Heart right ventricle (tissue), 16 donors: ENCODE results near the gene TLL2. TPM values are rescaled to one million over a fixed set of nuclear protein-coding genes. Genes with fewer than 3 reads are reported as not detected.

ENCODE experiments used
- ATAC-seq, 8 donors: fragments of 200-7000 bp; cut with Tn5 transposase; one replicate each; pipeline ENCODE4 v1.9.1; 2020; ENCODE audit warnings: mild to moderate bottlenecking in 8 of 8, moderate library complexity in 8 of 8, moderate number of reproducible peaks in 1 of 8
- DNase-seq, 2 donors: peaks; one replicate each; pipeline ENCODE4 v3.0.0-alpha.2; 2020
- H3K27ac ChIP-seq, 10 donors: fragments of 200-600 bp; sonication (generic) in 2 of 10; one replicate each; pipeline versions ENCODE4 v1.5.0 to v1.8.0; 2020 to 2022; ENCODE audit warnings: mild to moderate bottlenecking in 3 of 10
- H3K27me3 ChIP-seq, 7 donors: fragments of 200-600 bp; one replicate each; pipeline ENCODE4 v1.8.0; 2021 to 2022; ENCODE audit warnings: mild to moderate bottlenecking in 2 of 7
- H3K36me3 ChIP-seq, 9 donors: fragments of 200-600 bp; sonication (generic) in 1 of 9; one replicate each; pipeline versions ENCODE4 v1.5.0 to v1.8.0; 2020 to 2022; ENCODE audit warnings: mild to moderate bottlenecking in 2 of 9
- H3K4me1 ChIP-seq, 9 donors: fragments of 200-600 bp; sonication (generic) in 1 of 9; one replicate each; pipeline versions ENCODE4 v1.5.0 to v1.8.0; 2020 to 2022; ENCODE audit warnings: mild to moderate bottlenecking in 4 of 9
- H3K4me3 ChIP-seq, 10 donors: fragments of 200-600 bp; sonication (generic) in 2 of 10; one replicate each; pipeline versions ENCODE4 v1.5.0 to v1.8.0; 2020 to 2022; ENCODE audit warnings: mild to moderate bottlenecking in 7 of 10, moderate library complexity in 2 of 10
- H3K9me3 ChIP-seq, 11 donors: fragments of 200-600 bp in 10 of 11; sonication (generic) in 2 of 11; one replicate each; pipeline versions ENCODE4 v1.5.0 to v1.8.0; 2013 to 2022; ENCODE audit warnings: mild to moderate bottlenecking in 2 of 11, control low read depth in 1 of 11, moderate library complexity in 1 of 11
- WGBS, 2 donors: extraction: QIAGEN DNeasy Blood & Tissue Kit; methylation state at CpG; one replicate each; pipeline ENCODE4 v1.1.7; 2013; ENCODE audit warnings: inconsistent platforms in 1 of 2; 5-methylcytosine and 5-hydroxymethylcytosine counted together
- intact Hi-C, 10 donors: fragments of 100-400 bp; cut with DNase I; formaldehyde crosslinking; loops; one replicate each; pipeline versions ENCODE4 v1.11.1 to v1.14.2; 2022
- polyA plus RNA-seq, 2 donors: library from polyadenylated mRNA; stranded (reverse); fragments of 200-250 nt; gene quantifications; one replicate each; pipeline ENCODE4 v1.2.3, GENCODE V29; 2013
- total RNA-seq, 10 donors: library from RNA; stranded (reverse); fragmentation: NEBNext Ultra II Directional in 3 of 10; extraction: Animal tissue kit (Norgen Biotek cat#: 25700) in 3 of 10; gene quantifications; one replicate each; pipeline versions ENCODE4 v1.2.1 to v1.2.4, GENCODE V29; 2021 to 2023
- TF ChIP-seq, protein P1 (sequence below), 9 donors: fragments of 200-600 bp; sonication (generic) in 2 of 9; IDR thresholded peaks; one replicate each; pipeline versions ENCODE4 v1.5.0 to v1.8.0; 2021 to 2022; ENCODE audit warnings: antibody characterized with exemption in 9 of 9, mild to moderate bottlenecking in 5 of 9, moderate library complexity in 1 of 9
- donor health status: Arrhythmogenic right ventricular cardiomyopathy.
- donor health status: ischemic (EF 13 %, LVEDD 7.1; RV severe dilation, severe dysfunction).
- donor health status: healthy with polysubstance abuse.
- donor health status: DM: no; HTN: yes; CAD: no.
- donor health status: DM: no; HTN: no; CAD: no.
- donor health status: ischemic (EF 25% LVEDD 6.9; RV normal size, moderate dysfunction).
- donor health status: ischemic (EF 25% LVEDD 5.7; RV mildly dilated, moderate dysfunction).
- donor health status: healthy.
- donor health status: DM: yes; HTN: yes; CAD: no.
- donor health status: Ischemic cardiomyopathy.
- donor health status: ischemic (EF 35%, LVEDD 5.7; RV mildly dilated, moderate dysfunction).
- donor health status: nonischemic (EF 11% LVEDD 7.7; RV severe dilation, severe dysfunction).
- donor health status: DM: yes; HTN: yes; CAD: no.
- donor health status: PGD.
- donor health status: ischemic (EF 29% LVEDD 5.4; RV normal size, mild dysfunction).
- donor health status: nonischemic (EF 23%, LVEDD 6.1; RV moderate dilation, normal function).

TLL2 gene
- total and polyA plus RNA-seq, 12 donors: 2.3 to 9.2 (median 6.9) TPM

DNA sequence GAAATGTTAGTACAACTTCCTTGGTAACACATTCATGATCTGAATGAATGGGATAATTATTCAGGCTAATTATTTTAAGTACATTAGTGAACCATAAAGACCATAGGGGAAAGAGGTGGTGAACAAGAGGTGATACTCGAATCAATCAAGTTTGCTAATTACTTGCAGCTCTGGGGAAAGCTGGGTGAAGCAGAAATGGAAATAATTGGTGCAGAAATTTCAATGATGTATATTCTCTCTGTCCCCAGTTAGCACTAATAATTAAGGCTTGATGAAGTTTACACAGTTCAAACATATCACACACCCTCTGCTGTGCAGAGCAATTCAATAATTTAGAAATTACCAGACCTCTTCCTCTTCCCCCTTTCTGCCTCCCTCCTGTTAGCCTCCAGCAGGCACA lies 105.5 kb downstream of the TLL2 start:
- H3K9me3 ChIP-seq: no peaks in the 10 kb centered on the region
- TF ChIP-seq, protein P1, sequence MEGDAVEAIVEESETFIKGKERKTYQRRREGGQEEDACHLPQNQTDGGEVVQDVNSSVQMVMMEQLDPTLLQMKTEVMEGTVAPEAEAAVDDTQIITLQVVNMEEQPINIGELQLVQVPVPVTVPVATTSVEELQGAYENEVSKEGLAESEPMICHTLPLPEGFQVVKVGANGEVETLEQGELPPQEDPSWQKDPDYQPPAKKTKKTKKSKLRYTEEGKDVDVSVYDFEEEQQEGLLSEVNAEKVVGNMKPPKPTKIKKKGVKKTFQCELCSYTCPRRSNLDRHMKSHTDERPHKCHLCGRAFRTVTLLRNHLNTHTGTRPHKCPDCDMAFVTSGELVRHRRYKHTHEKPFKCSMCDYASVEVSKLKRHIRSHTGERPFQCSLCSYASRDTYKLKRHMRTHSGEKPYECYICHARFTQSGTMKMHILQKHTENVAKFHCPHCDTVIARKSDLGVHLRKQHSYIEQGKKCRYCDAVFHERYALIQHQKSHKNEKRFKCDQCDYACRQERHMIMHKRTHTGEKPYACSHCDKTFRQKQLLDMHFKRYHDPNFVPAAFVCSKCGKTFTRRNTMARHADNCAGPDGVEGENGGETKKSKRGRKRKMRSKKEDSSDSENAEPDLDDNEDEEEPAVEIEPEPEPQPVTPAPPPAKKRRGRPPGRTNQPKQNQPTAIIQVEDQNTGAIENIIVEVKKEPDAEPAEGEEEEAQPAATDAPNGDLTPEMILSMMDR (IDR thresholded peaks at IDR 0.05): no peak
- peaks cover 0 to 21% (median 0%) of the 10 kb centered on the region in 7 donors for H3K27me3 ChIP-seq
- ATAC-seq: no peak
- H3K4me1 ChIP-seq: peaks cover 0 to 19% (median 11%) of the 10 kb centered on the region in 9 donors
- DNase-seq: no peak
- 69 to 83% methylated on average over 1 of the region's 1 CpG for WGBS, 2 donors
- H3K27ac ChIP-seq: no peak overlapping the region
- intact Hi-C loops: no loop called here
- no peak overlapping the region for H3K4me3 ChIP-seq
- no peaks in the 10 kb centered on the region for H3K36me3 ChIP-seq

DNA sequence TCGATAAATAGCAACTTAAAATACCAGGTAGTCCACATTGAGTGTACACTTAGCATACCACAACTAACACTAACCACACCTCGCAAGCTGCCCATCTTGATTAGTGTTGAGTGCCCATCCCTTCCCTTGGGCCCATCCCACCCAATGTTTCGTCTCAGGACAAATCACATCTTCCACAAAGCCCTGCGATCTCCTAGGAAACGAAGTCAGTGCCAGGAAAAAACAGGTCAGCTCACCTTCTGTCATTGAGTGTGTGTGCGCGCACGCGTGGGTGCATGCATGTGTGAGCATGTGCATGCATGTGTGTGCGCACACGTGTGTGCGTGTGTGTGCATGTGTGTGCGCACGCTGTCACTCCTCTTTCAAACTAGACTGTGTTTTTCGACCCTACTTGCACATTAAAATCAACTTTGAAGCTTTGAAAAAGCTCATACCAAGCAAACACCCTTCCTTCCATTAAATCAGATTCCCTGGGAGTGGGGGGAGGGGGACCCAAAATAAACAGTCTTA lies 106.1 kb downstream of the TLL2 start:
- no peak for ATAC-seq
- WGBS, 2 donors: 82 to 83% methylated on average over 15 of the region's 15 CpGs
- TF ChIP-seq, protein P1 (IDR thresholded peaks at IDR 0.05): no peak

DNA sequence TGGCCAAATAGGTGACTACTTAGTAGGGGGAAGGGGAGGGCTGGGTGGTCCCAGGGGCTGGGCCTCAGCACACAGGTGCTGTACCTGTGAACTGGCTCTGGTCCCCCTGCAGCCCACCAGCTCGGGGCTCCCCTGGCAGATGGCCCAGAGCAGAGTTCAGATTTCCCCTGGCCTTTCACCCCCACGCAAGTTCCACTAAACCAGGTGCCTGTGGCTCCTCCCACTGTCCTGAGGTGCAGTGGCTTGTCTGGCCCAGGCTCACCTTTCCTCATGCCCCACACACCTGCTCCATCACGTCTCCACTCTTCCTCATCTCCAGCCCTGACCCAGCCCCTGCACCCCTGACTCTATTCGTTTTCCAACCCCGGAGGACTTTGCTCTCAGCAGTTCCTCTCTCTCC lies 107.6 kb downstream of the TLL2 start:
- Histone ChIP-seq H3K4me1 (peaks cover 0 to 6% (median under 1%) of the 10 kb centered on the region in 9 donors), H3K9me3 (no peaks in the 10 kb centered on the region), H3K4me3 (no peak overlapping the region), H3K36me3 (no peaks in the 10 kb centered on the region), H3K27me3 (peaks cover 0 to 14% (median 0%) of the 10 kb centered on the region in 7 donors), H3K27ac (no peak overlapping the region)
- WGBS, 2 donors: 82 to 85% methylated on average over 5 of the region's 5 CpGs
- TF ChIP-seq, protein P1 (IDR thresholded peaks at IDR 0.05): no peak
- ATAC-seq (no peak), DNase-seq (no peak)
- intact Hi-C loops: no loop called here

More for the DNA sequence above, 106.1 kb downstream of the TLL2 start:
- Histone ChIP-seq H3K27ac (no peak overlapping the region), H3K4me3 (no peak overlapping the region), H3K27me3 (peaks cover 0 to 21% (median 0%) of the 10 kb centered on the region in 7 donors), H3K36me3 (no peaks in the 10 kb centered on the region), H3K9me3 (no peaks in the 10 kb centered on the region), H3K4me1 (peaks cover 0 to 14% (median 6%) of the 10 kb centered on the region in 9 donors)
- intact Hi-C loops: no loop called here
- no peak for DNase-seq

DNA sequence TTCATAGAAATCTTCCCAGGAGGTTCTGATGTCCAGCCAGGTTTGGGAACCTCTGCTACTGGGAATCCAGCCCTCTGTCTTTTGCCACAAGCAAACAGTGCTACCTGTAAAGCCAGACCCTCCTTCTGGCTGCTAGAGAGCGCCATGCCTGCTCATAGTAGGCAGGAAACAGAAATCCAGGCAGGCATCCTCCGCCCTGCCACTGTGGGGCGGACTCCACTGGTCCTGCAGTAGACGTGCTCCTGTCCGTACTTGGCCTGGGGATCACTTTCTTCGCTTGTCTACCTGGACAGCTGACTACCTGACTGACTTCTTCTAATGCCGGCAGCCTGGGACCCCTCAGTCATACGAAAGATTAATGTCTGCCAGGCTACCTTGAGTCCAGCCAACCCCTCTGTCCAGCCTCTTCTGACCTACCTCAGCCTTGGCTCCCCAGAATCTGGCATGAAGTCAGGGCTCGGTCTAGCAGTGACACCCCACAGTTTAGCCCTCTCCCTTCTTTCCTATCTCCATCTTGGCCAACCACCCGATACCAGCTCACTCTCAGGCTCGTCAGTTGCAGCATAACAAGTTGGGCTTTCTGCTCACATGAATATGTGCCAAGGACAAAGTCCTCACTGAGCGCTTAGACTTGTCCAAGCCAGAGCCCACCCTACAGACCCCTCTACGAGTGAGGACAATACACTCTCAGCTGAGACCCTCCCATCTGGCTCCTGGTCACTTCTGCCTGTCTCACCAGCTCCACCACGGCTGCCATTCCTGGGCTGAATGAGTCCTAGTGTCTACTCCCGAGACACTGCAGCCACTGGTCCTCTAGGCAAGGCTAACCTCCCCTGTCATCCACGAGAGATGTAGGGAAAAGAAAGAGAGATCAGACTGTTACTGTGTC lies 111.1 kb downstream of the TLL2 start:
- ATAC-seq (no peak), DNase-seq (no peak)
- peaks cover 0 to 35% (median 19%) of the 10 kb centered on the region in 9 donors for H3K4me1 ChIP-seq
- intact Hi-C loops: no loop called here
- no peak overlapping the region for H3K27ac ChIP-seq
- H3K36me3 ChIP-seq: no peaks in the 10 kb centered on the region
- H3K4me3 ChIP-seq: no peak overlapping the region
- no peaks in the 10 kb centered on the region for H3K9me3 ChIP-seq
- peaks cover 0 to 13% (median 0%) of the 10 kb centered on the region in 7 donors for H3K27me3 ChIP-seq
- 81% methylated on average over 16 of the region's 16 CpGs for WGBS, 2 donors
- TF ChIP-seq, protein P1 (IDR thresholded peaks at IDR 0.05): no peak
